H9 (cell line): ENCODE results near the gene FRMD4B. TPM values are rescaled to one million over a fixed set of nuclear protein-coding genes. Genes with fewer than 3 reads are reported as not detected.

Source experiments
- DNase-seq: peaks from one replicate; pipeline ENCODE4 v3.0.0-alpha.2; 2017
- H2AFZ ChIP-seq: one replicate; pipeline ENCODE4 v1.6.1; 2013; ENCODE audit warnings: mild to moderate bottlenecking, low read length, control low read depth, moderate library complexity
- H2AK5ac ChIP-seq: 2 replicates; pipeline ENCODE4 v1.6.1; 2013; ENCODE audit warnings: low read length, control low read depth, mixed read lengths; ENCODE audit not compliant: insufficient read length
- H2BK120ac ChIP-seq: one replicate; pipeline ENCODE4 v1.6.1; 2013; ENCODE audit warnings: low read depth, mild to moderate bottlenecking, low read length, control low read depth, inconsistent platforms; ENCODE audit not compliant: poor library complexity, severe bottlenecking
- H2BK12ac ChIP-seq: 2 replicates; pipeline ENCODE4 v1.6.1; 2013; ENCODE audit warnings: low read length, control low read depth, mixed read lengths, low read depth; ENCODE audit not compliant: insufficient read length
- H2BK15ac ChIP-seq: 2 replicates; pipeline ENCODE4 v1.6.1; 2013; ENCODE audit warnings: low read depth, low read length, control low read depth
- H2BK20ac ChIP-seq: one replicate; pipeline ENCODE4 v1.6.1; 2013; ENCODE audit warnings: low read depth, mild to moderate bottlenecking, low read length, control low read depth, inconsistent platforms; ENCODE audit not compliant: poor library complexity, severe bottlenecking
- H2BK5ac ChIP-seq: 2 replicates; pipeline ENCODE4 v1.6.1; 2013; ENCODE audit warnings: low read length, control low read depth, mixed read lengths; ENCODE audit not compliant: insufficient read length
- H3K14ac ChIP-seq: 2 replicates; pipeline ENCODE4 v1.6.1; 2013; ENCODE audit warnings: low read length, control low read depth; ENCODE audit not compliant: insufficient read depth
- H3K18ac ChIP-seq: 2 replicates; pipeline ENCODE4 v1.6.1; 2013; ENCODE audit warnings: low read depth, mild to moderate bottlenecking, mixed read lengths, low read length, control low read depth; ENCODE audit not compliant: insufficient read length
- H3K23ac ChIP-seq: 2 replicates; pipeline ENCODE4 v1.6.1; 2013; ENCODE audit warnings: low read length, control low read depth, mixed read lengths, low read depth; ENCODE audit not compliant: insufficient read length
- H3K23me2 ChIP-seq: 2 replicates; pipeline ENCODE4 v1.6.1; 2013; ENCODE audit warnings: low read depth, mild to moderate bottlenecking, mixed read lengths, low read length, control low read depth; ENCODE audit not compliant: insufficient read length, poor library complexity, severe bottlenecking
- H3K27ac ChIP-seq: 2 replicates; pipeline ENCODE4 v1.5.1; 2013; ENCODE audit warnings: low read length, control low read depth, mixed read lengths, low read depth; ENCODE audit not compliant: insufficient read length
- H3K27me3 ChIP-seq: 2 replicates; pipeline ENCODE4 v1.6.1; 2013; ENCODE audit warnings: low read length, control low read depth, inconsistent platforms; ENCODE audit not compliant: insufficient read depth
- H3K4ac ChIP-seq: 2 replicates; pipeline ENCODE4 v1.6.1; 2013; ENCODE audit warnings: low read depth, mild to moderate bottlenecking, control low read depth, inconsistent platforms, low read length, moderate library complexity
- H3K4me1 ChIP-seq: 2 replicates; pipeline ENCODE4 v1.6.1; 2013; ENCODE audit warnings: low read length, control low read depth, inconsistent platforms; ENCODE audit not compliant: insufficient read depth
- H3K4me2 ChIP-seq: 2 replicates; pipeline ENCODE4 v1.6.1; 2013; ENCODE audit warnings: low read length, control low read depth, mixed read lengths; ENCODE audit not compliant: insufficient read length, insufficient read depth
- H3K56ac ChIP-seq: 2 replicates; pipeline ENCODE4 v1.6.1; 2013; ENCODE audit warnings: low read depth, mild to moderate bottlenecking, mixed read lengths, low read length, control low read depth; ENCODE audit not compliant: insufficient read length
- H3K79me1 ChIP-seq: 2 replicates; pipeline ENCODE4 v1.6.1; 2013; ENCODE audit warnings: low read depth, mild to moderate bottlenecking, moderate library complexity, low read length, control low read depth, inconsistent platforms; ENCODE audit not compliant: insufficient read depth, poor library complexity, severe bottlenecking
- H3K79me2 ChIP-seq: 2 replicates; pipeline ENCODE4 v1.6.1; 2013; ENCODE audit warnings: low read length, control low read depth, inconsistent platforms; ENCODE audit not compliant: insufficient read depth
- H3K9ac ChIP-seq: 2 replicates; pipeline ENCODE4 v1.6.1; 2013; ENCODE audit warnings: low read length, control low read depth, mixed read lengths; ENCODE audit not compliant: insufficient read length; ENCODE audit errors: extremely low read depth
- H3K9me3 ChIP-seq: one replicate; pipeline ENCODE4 v1.6.1; 2013; ENCODE audit warnings: low read depth, low read length, inconsistent platforms; ENCODE audit not compliant: control insufficient read depth
- H3T11ph ChIP-seq: one replicate; pipeline ENCODE4 v1.6.1; 2013; ENCODE audit warnings: mild to moderate bottlenecking, low read length, control low read depth, inconsistent platforms
- H4K20me1 ChIP-seq: one replicate; pipeline ENCODE4 v1.6.1; 2013; ENCODE audit not compliant: control insufficient read depth, insufficient read length, insufficient read depth
- H4K5ac ChIP-seq: 2 replicates; pipeline ENCODE4 v1.6.1; 2013; ENCODE audit warnings: low read depth, mild to moderate bottlenecking, mixed read lengths, low read length, control low read depth; ENCODE audit not compliant: insufficient read length
- H4K8ac ChIP-seq: replicated peaks from 2 replicates; pipeline ENCODE4 v1.6.1; 2013; ENCODE audit warnings: low read length, control low read depth, mixed read lengths, low read depth; ENCODE audit not compliant: insufficient read length
- H4K91ac ChIP-seq: 2 replicates; pipeline ENCODE4 v1.6.1; 2013; ENCODE audit warnings: low read depth, mild to moderate bottlenecking, moderate library complexity, mixed read lengths, low read length, control low read depth; ENCODE audit not compliant: insufficient read length
- H3K27ac Mint-ChIP-seq, 3 experiments: 2 replicates in 2 of 3; 3 replicates in 1 of 3; pipeline ENCODE4 v1.8.0; 2020 to 2021; ENCODE audit warnings: mixed read lengths in 3 of 3, mild to moderate bottlenecking in 1 of 3, moderate library complexity in 1 of 3
- H3K27me3 Mint-ChIP-seq: 2 replicates; pipeline ENCODE4 v1.8.0; 2021; ENCODE audit warnings: low read depth, mild to moderate bottlenecking, moderate library complexity, mixed read lengths
- H3K36me3 Mint-ChIP-seq, 3 experiments: 2 replicates in 2 of 3; 3 replicates in 1 of 3; pipeline ENCODE4 v1.8.0; 2020 to 2021; ENCODE audit warnings: low read depth in 3 of 3, mixed read lengths in 3 of 3; ENCODE audit not compliant: insufficient read depth in 1 of 3
- H3K4me1 Mint-ChIP-seq, 2 experiments: 2 replicates each; pipeline ENCODE4 v1.8.0; 2020; ENCODE audit warnings: mixed read lengths in 2 of 2
- H3K4me3 Mint-ChIP-seq, 2 experiments: 2 replicates in 1 of 2; 3 replicates in 1 of 2; pipeline ENCODE4 v1.8.0; 2020 to 2021; ENCODE audit warnings: mild to moderate bottlenecking in 2 of 2, mixed read lengths in 2 of 2, moderate library complexity in 1 of 2
- H3K9me3 Mint-ChIP-seq, 2 experiments: 2 replicates in 1 of 2; 3 replicates in 1 of 2; pipeline ENCODE4 v1.8.0; 2020; ENCODE audit warnings: mild to moderate bottlenecking in 2 of 2, mixed read lengths in 2 of 2, moderate library complexity in 1 of 2
- WGBS: extraction: QIAGEN DNeasy Blood & Tissue Kit; methylation state at CpG from one replicate; pipeline ENCODE4 v1.1.7; 2013; ENCODE audit warnings: missing lambda C conversion rate, low lambda C conversion rate, mixed read lengths; ENCODE audit not compliant: insufficient read length; ENCODE audit errors: extremely low coverage; 5-methylcytosine and 5-hydroxymethylcytosine counted together
- total RNA-seq: library from RNA; stranded (reverse); gene quantifications from 2 replicates; pipeline ENCODE4 v1.2.1, GENCODE V29; 2021
- TF ChIP-seq, protein P1 (sequence below): fragments of 200-600 bp; sonication (generic); conservative IDR thresholded peaks from 3 replicates; pipeline ENCODE4 v1.8.0; 2021; ENCODE audit warnings: antibody characterized with exemption, mild to moderate bottlenecking

FRMD4B gene
- total RNA-seq, 1 experiment from 2014 or later, result 3.4 TPM

- Histone ChIP-seq H4K5ac (no peak overlapping the region), H4K8ac (no peak overlapping the region), H2AFZ (no peak overlapping the region), H3K4me1 (no peaks in the 10 kb centered on the region), H3K18ac (no peak overlapping the region), H3K14ac (no peak overlapping the region), H2BK15ac (no peak overlapping the region), H3K79me1 (no peaks in the 10 kb centered on the region), H2BK12ac (no peak overlapping the region), H4K91ac (no peak overlapping the region), H2AK5ac (no peak overlapping the region), H3K27ac (no peak overlapping the region), H3K9ac (no peak overlapping the region), H2BK120ac (no peak overlapping the region), H3K56ac (no peak overlapping the region), H4K20me1 (no peaks in the 10 kb centered on the region), H3K23ac (no peak overlapping the region), H3K27me3 (no peaks in the 10 kb centered on the region), H3K23me2 (no peaks in the 10 kb centered on the region), H2BK20ac (no peak overlapping the region), H3K79me2 (no peaks in the 10 kb centered on the region), H2BK5ac (no peak overlapping the region), H3T11ph (no peak overlapping the region), H3K4ac (no peak overlapping the region), H3K4me2 (no peak overlapping the region), H3K9me3 (no peaks in the 10 kb centered on the region)
- Mint-ChIP-seq H3K9me3 (no peaks in the 10 kb centered on the region), H3K4me1 (peaks cover 6 to 8% of the 10 kb centered on the region in 2 experiments; a peak in 3 of 4 replicates), H3K27me3 (no peaks in the 10 kb centered on the region), H3K4me3 (no peak overlapping the region), H3K36me3 (no peaks in the 10 kb centered on the region), H3K27ac (no peak overlapping the region)
- DNase-seq, result no peak
- TF ChIP-seq, protein P1, sequence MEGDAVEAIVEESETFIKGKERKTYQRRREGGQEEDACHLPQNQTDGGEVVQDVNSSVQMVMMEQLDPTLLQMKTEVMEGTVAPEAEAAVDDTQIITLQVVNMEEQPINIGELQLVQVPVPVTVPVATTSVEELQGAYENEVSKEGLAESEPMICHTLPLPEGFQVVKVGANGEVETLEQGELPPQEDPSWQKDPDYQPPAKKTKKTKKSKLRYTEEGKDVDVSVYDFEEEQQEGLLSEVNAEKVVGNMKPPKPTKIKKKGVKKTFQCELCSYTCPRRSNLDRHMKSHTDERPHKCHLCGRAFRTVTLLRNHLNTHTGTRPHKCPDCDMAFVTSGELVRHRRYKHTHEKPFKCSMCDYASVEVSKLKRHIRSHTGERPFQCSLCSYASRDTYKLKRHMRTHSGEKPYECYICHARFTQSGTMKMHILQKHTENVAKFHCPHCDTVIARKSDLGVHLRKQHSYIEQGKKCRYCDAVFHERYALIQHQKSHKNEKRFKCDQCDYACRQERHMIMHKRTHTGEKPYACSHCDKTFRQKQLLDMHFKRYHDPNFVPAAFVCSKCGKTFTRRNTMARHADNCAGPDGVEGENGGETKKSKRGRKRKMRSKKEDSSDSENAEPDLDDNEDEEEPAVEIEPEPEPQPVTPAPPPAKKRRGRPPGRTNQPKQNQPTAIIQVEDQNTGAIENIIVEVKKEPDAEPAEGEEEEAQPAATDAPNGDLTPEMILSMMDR, result no peak
- WGBS, result no CpG with 5 or more reads among the region's 1 CpG
Measured at GRCh38 chr3:69428657-69429255, 42.9 kb upstream of the FRMD4B start.
